Left ventricle myocardium inferior (tissue), 1 donor: ENCODE measurements around the gene AFF4. TPM values are rescaled to one million over a fixed set of nuclear protein-coding genes. Genes with fewer than 3 reads are reported as not detected.
"Not testable (repeated sequence)": the region's sequence is repeated elsewhere in the genome, so short reads cannot be mapped to it uniquely, and the experiment has no call there.

Experiments used
- DNase-seq: peaks from one replicate; pipeline ENCODE4 v3.0.0-alpha.2; 2020
- H3K27ac ChIP-seq: fragments of 200-600 bp; replicated peaks from 2 replicates; pipeline ENCODE4 v1.8.0; 2021
- H3K27me3 ChIP-seq: fragments of 200-600 bp; 2 replicates; pipeline ENCODE4 v1.8.0; 2021; ENCODE audit warnings: low read depth
- H3K36me3 ChIP-seq: fragments of 200-600 bp; 2 replicates; pipeline ENCODE4 v1.8.0; 2021
- H3K4me1 ChIP-seq: fragments of 200-600 bp; 2 replicates; pipeline ENCODE4 v1.8.0; 2021
- H3K4me3 ChIP-seq: fragments of 200-600 bp; 2 replicates; pipeline ENCODE4 v1.8.0; 2021; ENCODE audit warnings: mild to moderate bottlenecking, moderate library complexity
- H3K9me3 ChIP-seq: fragments of 200-600 bp; replicated peaks from 2 replicates; pipeline ENCODE4 v1.8.0; 2021
- intact Hi-C: fragments of 100-400 bp; cut with micrococcal nuclease; formaldehyde crosslinking; loops from one replicate; pipeline ENCODE4 v1.11.0; 2022
- total RNA-seq: library from RNA; stranded (reverse); fragmentation: NEBNext Ultra II Directional; extraction: Animal tissue kit (Norgen Biotek cat#: 25700); gene quantifications from one replicate; pipeline ENCODE4 v1.2.1, GENCODE V29; 2021
- TF ChIP-seq, protein P1 (sequence below): fragments of 200-600 bp; IDR thresholded peaks from 2 replicates; pipeline ENCODE4 v1.8.0; 2021; ENCODE audit warnings: antibody characterized with exemption, mild to moderate bottlenecking, borderline replicate concordance
- donor health status: DM: no; HTN: yes; CAD: no; lungs with severe emphysema.

Gene AFF4
- total RNA-seq, 1 donor from 2014 or later: 32.1 TPM

DNA sequence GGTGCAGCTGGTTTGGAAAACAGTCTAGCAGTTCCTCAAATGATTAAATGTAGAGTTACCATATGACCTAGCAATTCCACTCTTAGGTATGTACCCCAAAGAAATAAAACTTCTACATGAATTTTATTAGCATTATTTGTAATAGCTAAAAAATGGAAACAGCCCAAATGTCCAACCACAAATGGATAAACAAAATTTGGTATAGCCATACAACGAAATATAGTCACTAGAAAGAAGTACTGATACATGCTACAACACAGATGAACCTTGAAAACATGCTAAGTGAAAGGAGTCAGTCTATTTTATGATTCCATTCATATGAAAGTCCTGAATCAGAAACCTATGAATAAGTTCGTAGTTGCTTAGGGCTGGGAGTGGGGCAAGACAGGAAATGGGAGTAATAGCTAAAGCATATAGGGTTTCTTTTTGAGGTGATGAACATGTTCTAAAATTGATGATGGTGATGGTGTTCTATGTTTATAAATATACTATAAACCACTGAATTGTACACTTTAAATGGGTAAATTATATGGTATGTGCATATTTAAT, 103.5 kb downstream of the AFF4 start:
- Histone ChIP-seq H3K36me3 (no peaks in the 10 kb centered on the region), H3K9me3 (no peaks in the 10 kb centered on the region), H3K27me3 (no peaks in the 10 kb centered on the region), H3K4me3 (no peak overlapping the region), H3K4me1 (no peaks in the 10 kb centered on the region), H3K27ac (no peak overlapping the region)
- no peak for DNase-seq
- intact Hi-C loops: no loop called here
- TF ChIP-seq, protein P1, sequence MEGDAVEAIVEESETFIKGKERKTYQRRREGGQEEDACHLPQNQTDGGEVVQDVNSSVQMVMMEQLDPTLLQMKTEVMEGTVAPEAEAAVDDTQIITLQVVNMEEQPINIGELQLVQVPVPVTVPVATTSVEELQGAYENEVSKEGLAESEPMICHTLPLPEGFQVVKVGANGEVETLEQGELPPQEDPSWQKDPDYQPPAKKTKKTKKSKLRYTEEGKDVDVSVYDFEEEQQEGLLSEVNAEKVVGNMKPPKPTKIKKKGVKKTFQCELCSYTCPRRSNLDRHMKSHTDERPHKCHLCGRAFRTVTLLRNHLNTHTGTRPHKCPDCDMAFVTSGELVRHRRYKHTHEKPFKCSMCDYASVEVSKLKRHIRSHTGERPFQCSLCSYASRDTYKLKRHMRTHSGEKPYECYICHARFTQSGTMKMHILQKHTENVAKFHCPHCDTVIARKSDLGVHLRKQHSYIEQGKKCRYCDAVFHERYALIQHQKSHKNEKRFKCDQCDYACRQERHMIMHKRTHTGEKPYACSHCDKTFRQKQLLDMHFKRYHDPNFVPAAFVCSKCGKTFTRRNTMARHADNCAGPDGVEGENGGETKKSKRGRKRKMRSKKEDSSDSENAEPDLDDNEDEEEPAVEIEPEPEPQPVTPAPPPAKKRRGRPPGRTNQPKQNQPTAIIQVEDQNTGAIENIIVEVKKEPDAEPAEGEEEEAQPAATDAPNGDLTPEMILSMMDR: no peak

- H3K4me3 ChIP-seq: no peak overlapping the region
- H3K36me3 ChIP-seq: no peaks in the 10 kb centered on the region
- TF ChIP-seq, protein P1: no peak
- no peak overlapping the region for H3K27ac ChIP-seq
- intact Hi-C loops: no loop called here
- no peaks in the 10 kb centered on the region for H3K27me3 ChIP-seq
- no peaks in the 10 kb centered on the region for H3K9me3 ChIP-seq
- no peak for DNase-seq
- peaks cover 7% of the 10 kb centered on the region for H3K4me1 ChIP-seq
Measured at GRCh38 chr5:132856011-132856410, 107.4 kb downstream of the AFF4 start.

GRCh38 chr5:132854992-132855391, 108.4 kb downstream of the AFF4 start:
- DNase-seq, H3K27me3 ChIP-seq, H3K36me3 ChIP-seq, intact Hi-C loops, H3K4me3 ChIP-seq, H3K4me1 ChIP-seq, H3K9me3 ChIP-seq, H3K27ac ChIP-seq: not testable (repeated sequence)

- Histone ChIP-seq H3K36me3 (no peaks in the 10 kb centered on the region), H3K27me3 (no peaks in the 10 kb centered on the region), H3K27ac (no peak overlapping the region), H3K9me3 (no peaks in the 10 kb centered on the region), H3K4me1 (peaks cover 7% of the 10 kb centered on the region), H3K4me3 (no peak overlapping the region)
- TF ChIP-seq, protein P1: no peak
- intact Hi-C loops: no loop called here
- DNase-seq: no peak
Measured at GRCh38 chr5:132854301-132854700, 109.1 kb downstream of the AFF4 start.

- Histone ChIP-seq H3K9me3 (no peaks in the 10 kb centered on the region), H3K4me1 (peaks cover 7% of the 10 kb centered on the region), H3K4me3 (no peak overlapping the region), H3K36me3 (no peaks in the 10 kb centered on the region), H3K27ac (no peak overlapping the region), H3K27me3 (no peaks in the 10 kb centered on the region)
- TF ChIP-seq, protein P1: no peak
- DNase-seq: no peak
- intact Hi-C loops: no loop called here
Measured at GRCh38 chr5:132853790-132854189, 109.6 kb downstream of the AFF4 start.

GRCh38 chr5:132853323-132853722, 110.1 kb downstream of the AFF4 start:
- Histone ChIP-seq H3K9me3 (no peaks in the 10 kb centered on the region), H3K36me3 (no peaks in the 10 kb centered on the region), H3K4me1 (peaks cover 7% of the 10 kb centered on the region), H3K27me3 (no peaks in the 10 kb centered on the region), H3K27ac (no peak overlapping the region), H3K4me3 (no peak overlapping the region)
- intact Hi-C loops: no loop called here
- TF ChIP-seq, protein P1: no peak
- no peak for DNase-seq
